GM19328 (cell line): Measurements from ENCODE around the gene TP53RK.
"Not testable (repeated sequence)": the region's sequence is repeated elsewhere in the genome, so short reads cannot be mapped to it uniquely, and the experiment has no call there.

Experiments
- ATAC-seq: cut with Tn5 transposase; IDR thresholded peaks from one replicate; pipeline ENCODE4 v1.9.1; 2021; ENCODE audit warnings: mild to moderate bottlenecking, moderate library complexity; ENCODE audit not compliant: unreplicated experiment

TP53RK gene

GRCh38 chr20:46683939-46684750 is 5.1 kb downstream of the TP53RK start:
- ATAC-seq: no peak

GRCh38 chr20:46683668-46683938 is 5.6 kb downstream of the TP53RK start:
- ATAC-seq: no peak

GRCh38 chr20:46683011-46683667 is 6.1 kb downstream of the TP53RK start:
- ATAC-seq: no peak

GRCh38 chr20:46682063-46682821 is 7.0 kb downstream of the TP53RK start:
- ATAC-seq: no peak

GRCh38 chr20:46681032-46681854 is 8.0 kb downstream of the TP53RK start:
- ATAC-seq: no peak

GRCh38 chr20:46680684-46681031 is 8.6 kb downstream of the TP53RK start:
- no peak for ATAC-seq

- no peak for ATAC-seq
Measured at GRCh38 chr20:46678516-46678915, 10.7 kb downstream of the TP53RK start.

GRCh38 chr20:46677608-46678007 is 11.6 kb downstream of the TP53RK start:
- ATAC-seq: no peak

- ATAC-seq: not testable (repeated sequence)
Measured at GRCh38 chr20:46676649-46677316, 12.5 kb downstream of the TP53RK start.

- ATAC-seq: no peak
Measured at GRCh38 chr20:46674253-46675083, 14.8 kb downstream of the TP53RK start.

GRCh38 chr20:46673394-46674252 is 15.6 kb downstream of the TP53RK start:
- ATAC-seq: no peak

GRCh38 chr20:46672543-46673148 is 16.6 kb downstream of the TP53RK start:
- no peak for ATAC-seq

GRCh38 chr20:46671866-46672542 is 17.2 kb downstream of the TP53RK start:
- ATAC-seq: no peak

GRCh38 chr20:46670585-46671584 is 18.4 kb downstream of the TP53RK start:
- ATAC-seq: no peak

- no peak for ATAC-seq
Measured at GRCh38 chr20:46670228-46670584, 19.0 kb downstream of the TP53RK start.

- ATAC-seq: no peak
Measured at GRCh38 chr20:46666818-46667515, 22.3 kb downstream of the TP53RK start.
